ENCODE results near the gene ZNF598. TPM values are rescaled to one million over a fixed set of nuclear protein-coding genes. Genes with fewer than 3 reads are reported as not detected.
A peak's percentile ranks its signal among the peaks of the same experiment; 100 is the strongest.

Gene ZNF598
- total RNA-seq, 1 donor from 2014 or later = 90.4 TPM

DNA sequence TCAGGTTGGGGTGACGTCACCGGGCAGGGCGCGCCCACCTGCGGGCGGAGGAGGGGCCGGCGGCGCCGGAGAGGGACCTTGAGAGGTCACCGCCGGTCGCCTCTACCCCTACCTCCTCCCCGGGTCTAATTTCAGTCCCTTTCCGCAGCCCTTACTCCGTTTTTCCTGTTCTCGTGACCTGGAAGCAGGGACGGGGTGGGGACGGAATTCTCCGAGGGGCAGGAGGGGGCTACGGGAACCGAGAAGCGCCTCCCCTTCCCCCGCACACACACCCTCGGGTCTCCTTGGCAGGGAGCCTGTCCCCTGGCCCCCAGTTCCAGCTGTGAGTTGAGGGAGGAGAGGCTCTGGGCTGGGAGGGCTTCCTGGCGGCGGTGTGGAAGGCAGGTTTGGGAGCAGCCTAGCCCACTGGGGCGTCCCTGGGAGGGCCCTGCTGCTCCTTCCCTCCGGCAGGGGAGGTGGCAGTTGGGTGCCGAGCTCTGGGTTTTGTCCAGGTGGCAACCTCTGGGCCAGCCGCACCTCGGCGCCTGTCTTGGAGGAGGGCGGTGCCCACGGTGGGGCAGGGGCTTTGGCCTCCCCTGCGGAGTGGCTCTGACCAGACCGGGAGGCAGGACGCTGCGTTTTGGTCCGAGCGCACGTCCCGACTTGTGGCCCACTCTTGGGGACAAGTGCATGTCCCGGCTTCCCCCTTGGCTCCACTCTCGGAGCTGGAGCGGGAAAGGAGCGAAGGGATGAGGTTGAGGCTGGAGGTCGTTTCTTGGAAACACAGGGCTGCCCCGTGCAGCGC lies 19.1 kb downstream of the ZNF598 start:
- H3K4me1 Mint-ChIP-seq (ENCODE audit: low read depth, unreplicated experiment) = peaks cover 5% of the 10 kb centered on the region
- no peak for TF ChIP-seq CTCF (IDR thresholded peaks at IDR 0.05; ENCODE audit: partially characterized antibody, unreplicated experiment)
- DNase-seq = peak; percentile 77
- H3K9me3 Mint-ChIP-seq (ENCODE audit: unreplicated experiment) = peaks cover 16% of the 10 kb centered on the region
- peaks cover 14% of the 10 kb centered on the region for H3K27me3 Mint-ChIP-seq (ENCODE audit: unreplicated experiment)
- no peaks in the 10 kb centered on the region for H3K36me3 Mint-ChIP-seq (ENCODE audit: unreplicated experiment)
- H3K27ac Mint-ChIP-seq (ENCODE audit: unreplicated experiment) = no peak overlapping the region
- peak overlapping the region; percentile 76 for H3K4me3 Mint-ChIP-seq (ENCODE audit: unreplicated experiment)

DNA sequence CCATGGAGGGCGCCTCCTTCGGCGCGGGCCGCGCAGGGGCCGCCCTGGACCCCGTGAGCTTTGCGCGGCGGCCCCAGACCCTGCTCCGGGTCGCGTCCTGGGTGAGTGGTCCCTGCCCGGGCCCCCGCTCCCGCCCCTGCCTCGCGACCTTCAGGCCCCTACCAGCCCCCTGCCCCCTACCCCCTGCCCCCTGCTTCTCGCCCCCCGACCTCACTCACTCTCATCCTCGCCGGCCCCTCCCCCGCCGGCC lies 19.6 kb downstream of the ZNF598 start:
- TF ChIP-seq CTCF (IDR thresholded peaks at IDR 0.05; ENCODE audit: partially characterized antibody, unreplicated experiment) = no peak
- H3K4me3 Mint-ChIP-seq (ENCODE audit: unreplicated experiment) = no peak overlapping the region
- no peak for DNase-seq
- H3K36me3 Mint-ChIP-seq (ENCODE audit: unreplicated experiment) = no peaks in the 10 kb centered on the region
- peaks cover 5% of the 10 kb centered on the region for H3K4me1 Mint-ChIP-seq (ENCODE audit: low read depth, unreplicated experiment)
- H3K9me3 Mint-ChIP-seq (ENCODE audit: unreplicated experiment) = peaks cover 16% of the 10 kb centered on the region
- peaks cover 14% of the 10 kb centered on the region for H3K27me3 Mint-ChIP-seq (ENCODE audit: unreplicated experiment)
- H3K27ac Mint-ChIP-seq (ENCODE audit: unreplicated experiment) = no peak overlapping the region

- peak within 1 kb of the TSS; percentile 66 for H3K27ac Mint-ChIP-seq (ENCODE audit: unreplicated experiment)
- peaks cover 5% of the 10 kb centered on the region for H3K4me1 Mint-ChIP-seq (ENCODE audit: low read depth, unreplicated experiment)
- no peak for TF ChIP-seq CTCF (IDR thresholded peaks at IDR 0.05; ENCODE audit: partially characterized antibody, unreplicated experiment)
- H3K9me3 Mint-ChIP-seq (ENCODE audit: unreplicated experiment) = peaks cover 16% of the 10 kb centered on the region
- no peaks in the 10 kb centered on the region for H3K36me3 Mint-ChIP-seq (ENCODE audit: unreplicated experiment)
- H3K27me3 Mint-ChIP-seq (ENCODE audit: unreplicated experiment) = peaks cover 19% of the 10 kb centered on the region
- peak within 1 kb of the TSS; percentile 83 for H3K4me3 Mint-ChIP-seq (ENCODE audit: unreplicated experiment)
- DNase-seq = no peak
Observed at GRCh38 chr16:1989209-1990100, 20.2 kb downstream of the ZNF598 start, which contains the start of gene SYNGR3. SYNGR3 (plus strand) TSS chr16:1989970; CDS start chr16:1990103, 133 bp downstream.

- Mint-ChIP-seq H3K36me3 (ENCODE audit: unreplicated experiment) (no peaks in the 10 kb centered on the region), H3K27me3 (ENCODE audit: unreplicated experiment) (peaks cover 24% of the 10 kb centered on the region), H3K27ac (ENCODE audit: unreplicated experiment) (no peak overlapping the region), H3K4me1 (ENCODE audit: low read depth, unreplicated experiment) (peaks cover 15% of the 10 kb centered on the region), H3K9me3 (ENCODE audit: unreplicated experiment) (peaks cover 12% of the 10 kb centered on the region), H3K4me3 (ENCODE audit: unreplicated experiment) (no peak overlapping the region)
- no peak for DNase-seq
- TF ChIP-seq CTCF (IDR thresholded peaks at IDR 0.05; ENCODE audit: partially characterized antibody, unreplicated experiment) = no peak
Observed at GRCh38 chr16:1987198-1987597, 22.4 kb downstream of the ZNF598 start.

Data from glutamatergic neuron (in vitro differentiated cells).